Sigmoid colon (tissue), 7 donors: Measurements from ENCODE around the gene EFNA4. TPM values are rescaled to one million over a fixed set of nuclear protein-coding genes. Genes with fewer than 3 reads are reported as not detected.

Experiments
- DNase-seq: peaks from one replicate; pipeline ENCODE4 v3.0.0-alpha.2; 2019
- H3K27ac ChIP-seq, 4 donors: fragments of 200-600 bp; sonication (generic); one replicate each; pipeline ENCODE4 v1.5.1; 2016 to 2019; ENCODE audit warnings: mild to moderate bottlenecking in 1 of 4
- H3K27me3 ChIP-seq, 3 donors: fragments of 200-600 bp; sonication (generic); one replicate each; pipeline ENCODE4 v1.5.1; 2019; ENCODE audit warnings: mild to moderate bottlenecking in 1 of 3
- H3K36me3 ChIP-seq, 4 donors: fragments of 200-600 bp; sonication (generic); one replicate each; pipeline ENCODE4 v1.5.1; 2016 to 2019
- H3K4me1 ChIP-seq, 4 donors: fragments of 200-600 bp; sonication (generic); one replicate each; pipeline ENCODE4 v1.5.1; 2017 to 2019
- H3K4me3 ChIP-seq, 4 donors: fragments of 200-600 bp; sonication (generic); one replicate each; pipeline ENCODE4 v1.5.1; 2017 to 2019; ENCODE audit warnings: mild to moderate bottlenecking in 2 of 4, moderate library complexity in 1 of 4
- H3K9me3 ChIP-seq, 4 donors: fragments of 200-600 bp in 3 of 4; sonication (generic) in 3 of 4; one replicate each; pipeline versions ENCODE4 v1.5.1 to v1.6.1; 2013 to 2019
- EP300 ChIP-seq, 4 donors: sonication (generic); formaldehyde crosslinking; IDR thresholded peaks; one replicate each; pipeline ENCODE4 v1.6.1; 2017; ENCODE audit warnings: antibody characterized with exemption in 4 of 4
- POLR2A ChIP-seq, 2 donors: fragments of 450-650 bp; IDR thresholded peaks; one replicate each; pipeline ENCODE4 v1.6.1; 2016; ENCODE audit warnings: antibody characterized with exemption in 2 of 2, mild to moderate bottlenecking in 2 of 2, moderate library complexity in 2 of 2
- POLR2AphosphoS5 ChIP-seq, 4 donors: sonication (generic); formaldehyde crosslinking; IDR thresholded peaks; one replicate each; pipeline ENCODE4 v1.6.1; 2017; ENCODE audit warnings: antibody characterized with exemption in 4 of 4
- WGBS, 2 donors: extraction: QIAGEN DNeasy Blood & Tissue Kit; methylation state at CpG; one replicate each; pipeline ENCODE4 v1.1.7; 2013; 5-methylcytosine and 5-hydroxymethylcytosine counted together
- intact Hi-C: fragments of 100-400 bp; cut with DNase I; formaldehyde crosslinking; loops from one replicate; pipeline ENCODE4 v1.15.1; 2023
- polyA plus RNA-seq, 3 donors: library from polyadenylated mRNA; stranded (reverse); fragments of 200-250 nt; gene quantifications; one replicate each; pipeline ENCODE4 v1.2.3, GENCODE V29; 2013
- total RNA-seq, 4 donors: library from RNA; depleted of rRNA; stranded (reverse); fragments of >200 nt; gene quantifications; one replicate each; pipeline ENCODE4 v1.1.0, GENCODE V29; 2016
- TF ChIP-seq, protein P1 (sequence below), 4 experiments: fragments of 450-650 bp in 3 of 4; fragments of 200-600 bp in 1 of 4; IDR thresholded peaks; one replicate each; pipeline ENCODE4 v1.5.1; 2016 to 2019; ENCODE audit warnings: antibody characterized with exemption in 4 of 4, mild to moderate bottlenecking in 3 of 4, moderate library complexity in 2 of 4
- donor health status: healthy with polysubstance abuse.
- donor health status: Bipolar disorder and iron deficiency.
- donor health status: healthy.

EFNA4 gene
- total and polyA plus RNA-seq, 7 donors = 1.6 to 22.2 (median 5.0) TPM

GRCh38 chr1:155086128-155086741 lies 22.7 kb downstream of the EFNA4 start:
- intact Hi-C loops = no loop called here
- Histone ChIP-seq H3K9me3 (no peaks in the 10 kb centered on the region), H3K27ac (peak overlapping the region; percentile 86 to 94 (median 89)), H3K27me3 (peaks cover 25 to 32% (median 32%) of the 10 kb centered on the region in 3 donors), H3K4me1 (peaks cover 0 to 39% (median 36%) of the 10 kb centered on the region in 4 donors), H3K4me3 (peak overlapping the region in 3 of 4 donors; percentile 65 to 73 (median 71)), H3K36me3 (no peaks in the 10 kb centered on the region)
- WGBS, 2 donors = 18 to 21% methylated on average over 24 of the region's 24 CpGs
- DNase-seq = peak; percentile 86
- TF ChIP-seq, protein P1, sequence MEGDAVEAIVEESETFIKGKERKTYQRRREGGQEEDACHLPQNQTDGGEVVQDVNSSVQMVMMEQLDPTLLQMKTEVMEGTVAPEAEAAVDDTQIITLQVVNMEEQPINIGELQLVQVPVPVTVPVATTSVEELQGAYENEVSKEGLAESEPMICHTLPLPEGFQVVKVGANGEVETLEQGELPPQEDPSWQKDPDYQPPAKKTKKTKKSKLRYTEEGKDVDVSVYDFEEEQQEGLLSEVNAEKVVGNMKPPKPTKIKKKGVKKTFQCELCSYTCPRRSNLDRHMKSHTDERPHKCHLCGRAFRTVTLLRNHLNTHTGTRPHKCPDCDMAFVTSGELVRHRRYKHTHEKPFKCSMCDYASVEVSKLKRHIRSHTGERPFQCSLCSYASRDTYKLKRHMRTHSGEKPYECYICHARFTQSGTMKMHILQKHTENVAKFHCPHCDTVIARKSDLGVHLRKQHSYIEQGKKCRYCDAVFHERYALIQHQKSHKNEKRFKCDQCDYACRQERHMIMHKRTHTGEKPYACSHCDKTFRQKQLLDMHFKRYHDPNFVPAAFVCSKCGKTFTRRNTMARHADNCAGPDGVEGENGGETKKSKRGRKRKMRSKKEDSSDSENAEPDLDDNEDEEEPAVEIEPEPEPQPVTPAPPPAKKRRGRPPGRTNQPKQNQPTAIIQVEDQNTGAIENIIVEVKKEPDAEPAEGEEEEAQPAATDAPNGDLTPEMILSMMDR (IDR thresholded peaks at IDR 0.05) = peak; percentile 86 to 99 (median 96)
- no peak for TF ChIP-seq EP300 (IDR thresholded peaks at IDR 0.05)

GRCh38 chr1:155086856-155087535 lies 23.5 kb downstream of the EFNA4 start:
- WGBS, 2 donors = 72 to 76% methylated on average over 8 of the region's 8 CpGs
- H3K27ac ChIP-seq = peak overlapping the region in 1 of 4 donors; percentile 46
- H3K4me1 ChIP-seq = peaks cover 0 to 37% (median 35%) of the 10 kb centered on the region in 4 donors
- TF ChIP-seq POLR2AphosphoS5 (IDR thresholded peaks at IDR 0.05) (no peak), EP300 (IDR thresholded peaks at IDR 0.05) (no peak), POLR2A (IDR thresholded peaks at IDR 0.05) (no peak)
- TF ChIP-seq, protein P1 (IDR thresholded peaks at IDR 0.05) = no peak
- DNase-seq = peak; percentile 54
- H3K27me3 ChIP-seq = peaks cover 17 to 25% (median 24%) of the 10 kb centered on the region in 3 donors
- intact Hi-C loops = no loop called here
- H3K9me3 ChIP-seq = no peaks in the 10 kb centered on the region
- H3K4me3 ChIP-seq = no peak overlapping the region
- no peaks in the 10 kb centered on the region for H3K36me3 ChIP-seq

GRCh38 chr1:155091071-155092051 lies 27.8 kb downstream of the EFNA4 start:
- H3K27ac ChIP-seq = no peak overlapping the region
- TF ChIP-seq, protein P1 (IDR thresholded peaks at IDR 0.05) = peak; percentile 96 to 99 (median 98)
- TF ChIP-seq POLR2AphosphoS5 (IDR thresholded peaks at IDR 0.05) = no peak
- H3K4me3 ChIP-seq = no peak overlapping the region
- H3K36me3 ChIP-seq = no peaks in the 10 kb centered on the region
- WGBS, 2 donors = 12 to 28% methylated on average over 29 of the region's 29 CpGs
- H3K27me3 ChIP-seq = no peaks in the 10 kb centered on the region
- peak; percentile 89 for DNase-seq
- no peaks in the 10 kb centered on the region for H3K9me3 ChIP-seq
- peaks cover 0 to 29% (median 26%) of the 10 kb centered on the region in 4 donors for H3K4me1 ChIP-seq
- intact Hi-C loops = loop anchor here (1.0 to 2.0 kb wide), 3 partner anchors 35 to 77 kb away; partner anchors contain the start of genes EFNA1 and SLC50A1

- intact Hi-C loops = no loop called here
- DNase-seq = no peak
- Histone ChIP-seq H3K27me3 (no peaks in the 10 kb centered on the region), H3K27ac (no peak overlapping the region), H3K36me3 (no peaks in the 10 kb centered on the region), H3K4me3 (no peak overlapping the region), H3K4me1 (peaks cover 0 to 29% (median 24%) of the 10 kb centered on the region in 4 donors), H3K9me3 (no peaks in the 10 kb centered on the region)
- TF ChIP-seq EP300 (IDR thresholded peaks at IDR 0.05) (no peak), POLR2AphosphoS5 (IDR thresholded peaks at IDR 0.05) (no peak), POLR2A (IDR thresholded peaks at IDR 0.05) (no peak)
- TF ChIP-seq, protein P1 (IDR thresholded peaks at IDR 0.05) = no peak
- 69 to 85% methylated on average over 6 of the region's 6 CpGs for WGBS, 2 donors
These were observed 28.6 kb downstream of the EFNA4 start for GRCh38 chr1:155092131-155092530.
